Measurements from ENCODE around the gene KIRREL3.

- no peak for TF ChIP-seq RFX5 (IDR thresholded peaks at IDR 0.05; ENCODE audit: low read depth, low read length)
- no peak for TF ChIP-seq RAD21 (CRISPR knock-in tag; conservative IDR thresholded peaks at IDR 0.05 in 1 of 2, IDR thresholded peaks at IDR 0.05 in 1 of 2)
- TF ChIP-seq SREBF2 (CRISPR knock-in tag; IDR thresholded peaks at IDR 0.05), result no peak
- no peak for TF ChIP-seq SOX6 (IDR thresholded peaks at IDR 0.05)
- TF ChIP-seq RHOXF2B (CRISPR knock-in tag; conservative IDR thresholded peaks at IDR 0.05), result no peak
- no peak for TF ChIP-seq MAFK (IDR thresholded peaks at IDR 0.05; ENCODE audit: low read length)
- TF ChIP-seq EZH2 (IDR thresholded peaks at IDR 0.05; ENCODE audit: borderline replicate concordance, low read depth, low read length), result no peak
- TF ChIP-seq TCF7L2 (IDR thresholded peaks at IDR 0.05; ENCODE audit: low read depth, low read length), result no peak
- TF ChIP-seq USF2 (CRISPR knock-in tag; IDR thresholded peaks at IDR 0.05), result no peak
- TF ChIP-seq CTCF (IDR thresholded peaks at IDR 0.05 in 2 of 3, conservative IDR thresholded peaks at IDR 0.05 in 1 of 3; ENCODE audit: insufficient read depth in 2 of 3, low read depth in 1 of 3, low read length in 3 of 3), result no peak
- TF ChIP-seq ZNF184 (CRISPR knock-in tag; IDR thresholded peaks at IDR 0.05), result no peak
- TF ChIP-seq ZBTB49 (CRISPR knock-in tag; IDR thresholded peaks at IDR 0.05; ENCODE audit: borderline replicate concordance), result no peak
- no peak for TF ChIP-seq POLR2AphosphoS5 (IDR thresholded peaks at IDR 0.05; ENCODE audit: control insufficient read depth, insufficient read depth, low read depth, low read length)
- no peak for TF ChIP-seq PURB (CRISPR knock-in tag; IDR thresholded peaks at IDR 0.05; ENCODE audit: low read depth)
Measured at GRCh38 chr11:126500981-126501380, 499.6 kb downstream of the KIRREL3 start.

All from K562 (cell line).